IPS-18c (cell line): ENCODE data around the gene TIE1.

Experiments used
- H3K4me3 ChIP-seq: 2 replicates; pipeline ENCODE4 v1.7.0; 2013; ENCODE audit warnings: low read depth, mild to moderate bottlenecking, low read length, moderate library complexity; ENCODE audit not compliant: insufficient read depth
- H3K9me3 ChIP-seq: one replicate; pipeline ENCODE4 v1.6.1; 2013; ENCODE audit warnings: mild to moderate bottlenecking, low read length, moderate library complexity; ENCODE audit not compliant: control insufficient read depth, insufficient read depth

TIE1 gene

GRCh38 chr1:43317817-43318471 is 17.2 kb downstream of the TIE1 start:
- H3K4me3 ChIP-seq: no peak overlapping the region

GRCh38 chr1:43318831-43319230 is 18.0 kb downstream of the TIE1 start:
- H3K4me3 ChIP-seq: no peak overlapping the region
- no peaks in the 10 kb centered on the region for H3K9me3 ChIP-seq

More at GRCh38 chr1:43317817-43318471, 17.2 kb downstream of the TIE1 start:
- no peaks in the 10 kb centered on the region for H3K9me3 ChIP-seq

- H3K9me3 ChIP-seq: no peaks in the 10 kb centered on the region
- H3K4me3 ChIP-seq: no peak overlapping the region
Observed at GRCh38 chr1:43319288-43319687, 18.5 kb downstream of the TIE1 start.

- Histone ChIP-seq H3K4me3 (no peak overlapping the region), H3K9me3 (no peaks in the 10 kb centered on the region)
Observed at GRCh38 chr1:43319766-43320165, 19.0 kb downstream of the TIE1 start.

GRCh38 chr1:43321331-43321891 is 20.6 kb downstream of the TIE1 start:
- H3K9me3 ChIP-seq: no peaks in the 10 kb centered on the region

GRCh38 chr1:43322506-43322905 is 21.7 kb downstream of the TIE1 start:
- Histone ChIP-seq H3K4me3 (no peak overlapping the region), H3K9me3 (no peaks in the 10 kb centered on the region)

More at GRCh38 chr1:43321331-43321891, 20.6 kb downstream of the TIE1 start:
- H3K4me3 ChIP-seq: no peak overlapping the region

- Histone ChIP-seq H3K4me3 (no peak overlapping the region), H3K9me3 (no peaks in the 10 kb centered on the region)
Observed at GRCh38 chr1:43324810-43325209, 24.0 kb downstream of the TIE1 start.

- H3K9me3 ChIP-seq: no peaks in the 10 kb centered on the region
- no peak overlapping the region for H3K4me3 ChIP-seq
Observed at GRCh38 chr1:43325381-43325780, 24.6 kb downstream of the TIE1 start.

GRCh38 chr1:43327549-43328292 is 26.9 kb downstream of the TIE1 start:
- H3K4me3 ChIP-seq: no peak overlapping the region
- H3K9me3 ChIP-seq: no peaks in the 10 kb centered on the region

GRCh38 chr1:43329995-43330751 is 29.4 kb downstream of the TIE1 start:
- no peak overlapping the region for H3K4me3 ChIP-seq
- H3K9me3 ChIP-seq: no peaks in the 10 kb centered on the region

GRCh38 chr1:43331688-43332087 is 30.9 kb downstream of the TIE1 start:
- Histone ChIP-seq H3K4me3 (no peak overlapping the region), H3K9me3 (no peaks in the 10 kb centered on the region)

GRCh38 chr1:43334453-43335205 is 33.8 kb downstream of the TIE1 start:
- Histone ChIP-seq H3K9me3 (no peaks in the 10 kb centered on the region), H3K4me3 (no peak overlapping the region)

- H3K4me3 ChIP-seq: no peak within 1 kb of the TSS
- no peaks in the 10 kb centered on the region for H3K9me3 ChIP-seq
Observed at GRCh38 chr1:43337588-43337987, 36.8 kb downstream of the TIE1 start, which contains the start of gene MPL. Gene MPL (plus strand): TSS chr1:43337818. CDS start chr1:43337849, 31 bp downstream.

GRCh38 chr1:43338001-43338400 is 37.2 kb downstream of the TIE1 start:
- Histone ChIP-seq H3K9me3 (no peaks in the 10 kb centered on the region), H3K4me3 (no peak overlapping the region)

- Histone ChIP-seq H3K9me3 (no peaks in the 10 kb centered on the region), H3K4me3 (no peak overlapping the region)
Observed at GRCh38 chr1:43339584-43340232, 38.9 kb downstream of the TIE1 start.

GRCh38 chr1:43340559-43340958 is 39.8 kb downstream of the TIE1 start:
- no peak overlapping the region for H3K4me3 ChIP-seq
- no peaks in the 10 kb centered on the region for H3K9me3 ChIP-seq
